Suprapubic skin (tissue), 4 donors: ENCODE data around the gene KRT6A. TPM values are rescaled to one million over a fixed set of nuclear protein-coding genes. Genes with fewer than 3 reads are reported as not detected.
"Not testable (repeated sequence)": the region's sequence is repeated elsewhere in the genome, so short reads cannot be mapped to it uniquely, and the experiment has no call there.

Experiments used
- DNase-seq, 2 donors: peaks; one replicate each; pipeline ENCODE4 v3.0.0-alpha.2; 2019; ENCODE audit warnings: low spot score in 2 of 2
- H3K27ac ChIP-seq: fragments of 200-600 bp; sonication (generic); one replicate; pipeline ENCODE4 v1.5.1; 2019
- H3K27me3 ChIP-seq: fragments of 200-600 bp; sonication (generic); one replicate; pipeline ENCODE4 v1.5.1; 2019
- H3K36me3 ChIP-seq: fragments of 200-600 bp; sonication (generic); one replicate; pipeline ENCODE4 v1.5.1; 2019
- H3K4me1 ChIP-seq: fragments of 200-600 bp; sonication (generic); one replicate; pipeline ENCODE4 v1.5.1; 2019
- H3K4me3 ChIP-seq: fragments of 200-600 bp; sonication (generic); one replicate; pipeline ENCODE4 v1.5.1; 2019; ENCODE audit warnings: mild to moderate bottlenecking
- H3K9me3 ChIP-seq: fragments of 200-600 bp; sonication (generic); one replicate; pipeline ENCODE4 v1.5.1; 2019
- EP300 ChIP-seq: sonication (generic); formaldehyde crosslinking; IDR thresholded peaks from one replicate; pipeline ENCODE4 v1.6.1; 2017; ENCODE audit warnings: antibody characterized with exemption
- POLR2A ChIP-seq, 2 donors: fragments of 450-650 bp; IDR thresholded peaks; one replicate each; pipeline ENCODE4 v1.6.1; 2017; ENCODE audit warnings: antibody characterized with exemption in 2 of 2, mild to moderate bottlenecking in 2 of 2, moderate library complexity in 2 of 2
- POLR2AphosphoS5 ChIP-seq, 3 donors: sonication (generic); formaldehyde crosslinking; IDR thresholded peaks; one replicate each; pipeline ENCODE4 v1.6.1; 2017; ENCODE audit warnings: antibody characterized with exemption in 3 of 3
- WGBS: methylation state at CpG from one replicate; pipeline ENCODE4 v1.1.5; 2018; 5-methylcytosine and 5-hydroxymethylcytosine counted together
- total RNA-seq, 4 donors: library from RNA; depleted of rRNA; stranded (reverse); fragments of >200 nt; gene quantifications; one replicate each; pipeline ENCODE4 v1.1.0, GENCODE V29; 2016
- TF ChIP-seq, protein P1 (sequence below), 2 donors: fragments of 200-600 bp in 1 of 2; fragments of 450-650 bp in 1 of 2; sonication (generic) in 1 of 2; IDR thresholded peaks; one replicate each; pipeline ENCODE4 v1.5.1; 2016 to 2019; ENCODE audit warnings: antibody characterized with exemption in 2 of 2, mild to moderate bottlenecking in 1 of 2, moderate library complexity in 1 of 2

KRT6A gene
- total RNA-seq, 4 donors from 2014 or later, result 57.7 to 1,258 (median 594) TPM

DNA sequence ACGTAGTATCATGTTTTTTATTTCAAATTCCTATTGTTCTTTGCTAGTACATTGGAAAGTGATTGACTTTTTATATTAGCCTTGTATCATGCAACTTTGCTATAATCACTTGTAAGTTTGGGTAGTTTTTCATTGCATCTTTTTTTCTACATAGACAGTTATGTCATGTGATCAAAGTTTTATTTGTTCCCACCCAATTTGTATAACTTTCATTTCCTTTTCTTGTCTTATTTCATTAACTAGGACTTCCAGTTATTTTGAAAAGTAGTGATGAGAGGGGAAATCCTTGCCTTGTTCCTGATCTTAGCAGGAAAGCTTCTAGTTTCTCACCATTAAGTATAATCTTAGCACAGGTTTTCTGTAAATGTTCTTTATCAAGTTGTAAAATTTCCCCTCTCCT is 9.8 kb upstream of the KRT6A start:
- 87% methylated on average over 1 of the region's 1 CpG for WGBS
- H3K4me1 ChIP-seq, result peaks cover 6% of the 10 kb centered on the region

DNA sequence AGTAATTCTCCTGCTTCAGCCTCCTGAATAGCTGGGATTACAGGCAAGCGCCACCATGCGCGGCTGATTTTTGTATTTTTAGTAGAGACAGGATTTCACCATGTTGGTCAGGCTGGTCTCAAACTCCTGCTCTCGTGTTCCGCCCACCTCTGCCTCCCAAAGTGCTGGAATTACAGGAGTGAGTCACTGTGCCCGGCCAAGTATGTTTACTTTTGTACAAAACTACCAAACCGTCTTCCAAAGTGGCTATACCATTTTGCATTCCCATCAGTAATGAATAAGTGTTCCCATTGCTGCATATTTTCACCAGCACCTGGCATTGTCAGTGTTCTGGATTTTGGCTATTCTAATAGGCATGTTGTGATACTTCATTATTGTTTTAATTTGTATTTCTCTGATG is 8.4 kb upstream of the KRT6A start:
- no peaks in the 10 kb centered on the region for H3K36me3 ChIP-seq
- WGBS, result 94% methylated on average over 7 of the region's 7 CpGs
- H3K27ac ChIP-seq, result no peak overlapping the region
- peaks cover 7% of the 10 kb centered on the region for H3K4me1 ChIP-seq
- no peaks in the 10 kb centered on the region for H3K27me3 ChIP-seq
- no peaks in the 10 kb centered on the region for H3K9me3 ChIP-seq
- no peak for DNase-seq
- H3K4me3 ChIP-seq, result no peak overlapping the region
- TF ChIP-seq POLR2AphosphoS5 (IDR thresholded peaks at IDR 0.05) (no peak), POLR2A (IDR thresholded peaks at IDR 0.05) (no peak), EP300 (no peak)
- TF ChIP-seq, protein P1, sequence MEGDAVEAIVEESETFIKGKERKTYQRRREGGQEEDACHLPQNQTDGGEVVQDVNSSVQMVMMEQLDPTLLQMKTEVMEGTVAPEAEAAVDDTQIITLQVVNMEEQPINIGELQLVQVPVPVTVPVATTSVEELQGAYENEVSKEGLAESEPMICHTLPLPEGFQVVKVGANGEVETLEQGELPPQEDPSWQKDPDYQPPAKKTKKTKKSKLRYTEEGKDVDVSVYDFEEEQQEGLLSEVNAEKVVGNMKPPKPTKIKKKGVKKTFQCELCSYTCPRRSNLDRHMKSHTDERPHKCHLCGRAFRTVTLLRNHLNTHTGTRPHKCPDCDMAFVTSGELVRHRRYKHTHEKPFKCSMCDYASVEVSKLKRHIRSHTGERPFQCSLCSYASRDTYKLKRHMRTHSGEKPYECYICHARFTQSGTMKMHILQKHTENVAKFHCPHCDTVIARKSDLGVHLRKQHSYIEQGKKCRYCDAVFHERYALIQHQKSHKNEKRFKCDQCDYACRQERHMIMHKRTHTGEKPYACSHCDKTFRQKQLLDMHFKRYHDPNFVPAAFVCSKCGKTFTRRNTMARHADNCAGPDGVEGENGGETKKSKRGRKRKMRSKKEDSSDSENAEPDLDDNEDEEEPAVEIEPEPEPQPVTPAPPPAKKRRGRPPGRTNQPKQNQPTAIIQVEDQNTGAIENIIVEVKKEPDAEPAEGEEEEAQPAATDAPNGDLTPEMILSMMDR (IDR thresholded peaks at IDR 0.05), result no peak

More for the DNA sequence above, 9.8 kb upstream of the KRT6A start:
- Histone ChIP-seq H3K27me3 (no peaks in the 10 kb centered on the region), H3K27ac (no peak overlapping the region), H3K9me3 (no peaks in the 10 kb centered on the region), H3K4me3 (no peak overlapping the region), H3K36me3 (no peaks in the 10 kb centered on the region)
- DNase-seq, result no peak
- TF ChIP-seq POLR2A (IDR thresholded peaks at IDR 0.05) (no peak), EP300 (no peak), POLR2AphosphoS5 (IDR thresholded peaks at IDR 0.05) (no peak)
- TF ChIP-seq, protein P1 (IDR thresholded peaks at IDR 0.05), result no peak

DNA sequence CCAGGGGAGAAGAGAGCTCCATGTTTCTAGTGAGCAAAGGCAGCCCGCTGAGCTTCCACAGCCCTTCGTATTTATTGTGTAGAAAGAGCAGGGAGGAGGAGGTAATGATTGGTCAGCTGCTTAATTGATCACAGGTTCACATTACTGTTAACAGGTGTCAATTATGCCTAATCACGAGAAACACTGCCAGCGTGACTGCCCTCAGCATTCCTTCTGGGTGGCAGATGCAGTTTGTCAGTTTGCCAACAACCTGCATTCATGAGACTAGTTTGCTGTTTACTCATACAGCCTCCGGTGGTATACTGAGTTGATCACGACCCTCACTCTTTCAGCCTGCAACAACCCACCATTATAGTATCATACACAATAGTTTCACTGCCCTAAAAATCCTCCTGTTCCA is 7.5 kb upstream of the KRT6A start:
- DNase-seq, H3K27me3 ChIP-seq: not testable (repeated sequence)
- WGBS, result 80% methylated on average over 6 of the region's 6 CpGs

DNA sequence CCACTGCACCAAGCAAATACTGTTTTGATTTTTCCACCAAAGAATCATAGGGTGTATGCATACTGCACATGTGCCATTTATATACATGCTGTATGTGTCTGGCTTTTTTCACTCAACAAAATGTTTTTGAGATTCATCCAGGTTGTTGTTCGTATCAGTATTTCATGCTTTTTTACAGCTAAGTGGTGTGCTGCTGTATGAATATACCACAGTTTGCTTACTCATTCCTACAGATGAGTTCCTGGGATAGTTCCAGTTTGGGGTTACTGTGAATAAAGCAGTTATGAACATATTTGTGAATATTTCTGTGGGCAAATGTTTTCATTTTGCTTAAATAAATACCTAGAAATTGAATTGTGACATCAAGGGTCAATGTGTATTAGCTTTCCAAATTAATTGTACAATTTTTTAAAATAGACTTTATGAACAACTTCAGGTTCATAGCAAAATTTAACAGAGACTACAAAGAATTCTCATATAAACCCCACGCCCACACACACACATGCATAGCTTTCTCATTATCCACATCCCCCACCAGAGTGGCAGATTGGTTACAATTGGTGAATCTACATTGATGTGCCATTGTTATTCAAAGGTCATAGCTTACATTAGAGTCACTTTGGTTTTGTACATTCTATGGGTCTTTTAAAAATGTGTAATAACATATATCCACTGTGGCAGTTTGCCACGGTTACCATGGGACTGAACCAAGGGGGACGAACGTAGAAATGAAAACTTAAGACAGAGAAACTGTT is 6.9 kb upstream of the KRT6A start:
- WGBS, result 84% methylated on average over 5 of the region's 5 CpGs
- no peak for DNase-seq
- no peaks in the 10 kb centered on the region for H3K9me3 ChIP-seq
- H3K4me3 ChIP-seq, result no peak overlapping the region
- no peaks in the 10 kb centered on the region for H3K36me3 ChIP-seq
- no peaks in the 10 kb centered on the region for H3K27me3 ChIP-seq
- H3K27ac ChIP-seq, result no peak overlapping the region
- peaks cover 22% of the 10 kb centered on the region for H3K4me1 ChIP-seq
- TF ChIP-seq POLR2A (IDR thresholded peaks at IDR 0.05), result no peak
- no peak for TF ChIP-seq POLR2AphosphoS5 (IDR thresholded peaks at IDR 0.05)
- TF ChIP-seq, protein P1 (IDR thresholded peaks at IDR 0.05), result no peak
- no peak for TF ChIP-seq EP300

More for the DNA sequence above, 7.5 kb upstream of the KRT6A start:
- H3K4me3 ChIP-seq, H3K9me3 ChIP-seq, H3K27ac ChIP-seq, H3K36me3 ChIP-seq: not testable (repeated sequence)
- H3K4me1 ChIP-seq, result peaks cover 16% of the 10 kb centered on the region

DNA sequence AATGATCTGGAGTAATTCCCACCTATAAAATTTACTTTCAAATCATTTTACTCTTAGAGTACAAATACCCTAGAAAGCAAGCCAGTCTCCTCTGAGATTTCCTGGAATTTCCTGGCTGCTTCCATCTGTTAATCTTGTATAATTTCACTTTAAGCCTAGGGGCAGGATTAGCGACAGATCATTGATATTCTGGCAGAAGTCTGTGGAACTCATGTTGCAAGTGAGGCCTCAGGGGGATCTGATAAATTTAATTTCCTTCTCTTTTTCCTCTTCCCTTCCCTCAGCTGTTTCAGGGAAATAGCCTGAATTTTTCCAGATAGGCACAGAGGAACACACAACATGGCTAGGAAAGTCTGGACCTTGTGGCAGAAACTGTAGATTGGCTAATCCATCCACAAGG is 5.9 kb upstream of the KRT6A start:
- Histone ChIP-seq H3K4me1 (peaks cover 32% of the 10 kb centered on the region), H3K27ac (no peak overlapping the region), H3K36me3 (no peaks in the 10 kb centered on the region), H3K9me3 (no peaks in the 10 kb centered on the region), H3K4me3 (no peak overlapping the region), H3K27me3 (no peaks in the 10 kb centered on the region)
- TF ChIP-seq, protein P1 (IDR thresholded peaks at IDR 0.05), result no peak
- TF ChIP-seq POLR2AphosphoS5 (IDR thresholded peaks at IDR 0.05) (no peak), EP300 (no peak), POLR2A (IDR thresholded peaks at IDR 0.05) (no peak)
- no peak for DNase-seq
- WGBS, result 22% methylated on average over 1 of the region's 1 CpG
